GM19324 (cell line): ENCODE data around the gene CALML5.

ENCODE experiments used
- ATAC-seq: cut with Tn5 transposase; IDR thresholded peaks from one replicate; pipeline ENCODE4 v1.9.1; 2021; ENCODE audit warnings: mild to moderate bottlenecking, moderate library complexity; ENCODE audit not compliant: unreplicated experiment, low FRiP score

Gene CALML5

DNA sequence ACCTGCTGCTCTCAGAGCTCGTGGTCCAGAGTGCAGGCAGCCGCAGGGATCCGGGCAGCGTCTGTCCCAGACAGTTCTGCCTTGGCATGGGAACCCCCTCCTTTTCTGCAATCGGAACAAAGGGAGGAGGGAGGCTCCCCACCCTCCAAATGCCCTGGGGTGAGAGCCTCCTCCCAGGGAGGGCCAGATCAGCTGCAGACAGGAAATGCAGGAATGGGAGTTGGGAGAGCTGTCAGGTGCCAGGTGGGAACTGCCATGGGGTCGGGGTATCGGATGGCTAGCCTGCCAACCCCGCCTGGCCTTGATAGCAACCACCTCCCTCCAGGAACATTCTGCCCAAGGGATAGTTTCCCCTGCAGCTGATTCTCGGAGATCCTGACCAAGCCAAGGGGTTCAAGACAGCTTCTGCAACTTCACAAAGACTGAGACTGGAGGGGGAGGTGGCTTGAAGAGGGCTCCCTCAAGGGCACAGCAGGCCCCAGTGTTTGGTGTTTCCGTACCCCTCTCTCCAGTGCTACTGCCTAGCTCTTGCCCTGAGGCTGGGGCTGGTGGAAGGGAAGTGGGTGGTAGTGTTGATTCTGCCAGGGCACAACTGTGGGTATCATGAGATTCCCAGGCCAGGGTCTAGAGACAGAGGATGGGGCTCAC, at the start of gene CALML5:
CALML5 (minus strand) TSS at position 78 of the 648 bp plus-strand sequence. CDS start 132 bp downstream, outside the sequence.
- no peak for ATAC-seq

DNA sequence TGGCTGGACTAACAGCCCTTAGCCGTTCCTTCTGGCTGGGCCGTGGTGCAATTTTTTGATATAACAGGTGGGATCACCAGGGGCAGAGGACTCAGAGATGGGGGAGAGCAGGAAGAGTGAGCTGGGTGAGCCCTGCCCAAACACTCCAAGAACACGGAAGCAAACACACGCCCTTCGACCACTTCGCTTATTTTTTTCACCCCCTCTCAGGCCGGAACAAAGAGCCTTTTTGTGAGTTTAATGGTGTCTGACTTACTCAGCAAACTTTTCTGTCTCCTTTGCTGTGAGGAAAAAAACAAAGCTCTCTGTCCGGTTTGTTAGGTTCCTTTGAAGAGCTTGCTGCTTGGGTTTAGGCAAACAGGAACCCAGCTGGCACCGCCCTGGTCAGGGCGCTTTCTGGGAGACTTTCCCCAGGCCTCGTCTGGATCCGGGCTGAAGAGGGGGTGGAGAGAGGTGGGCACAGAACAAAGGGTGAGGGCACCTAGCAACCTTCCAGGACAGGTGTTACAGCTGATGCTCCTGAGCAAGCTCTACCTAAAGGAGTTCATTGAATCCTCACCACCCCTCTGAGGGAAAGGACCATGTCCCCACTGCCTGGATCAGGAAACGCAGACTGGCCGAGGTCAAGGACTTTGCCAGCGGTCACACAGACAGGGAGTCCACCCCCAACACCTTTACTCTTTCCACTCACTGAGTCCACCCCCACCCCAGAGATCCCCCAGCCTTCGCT, 48.7 kb upstream of the CALML5 start:
- no peak for ATAC-seq

- no peak for ATAC-seq
These were observed 48.2 kb upstream of the CALML5 start for GRCh38 chr10:5547681-5547930.

- ATAC-seq = no peak
These were observed 47.7 kb upstream of the CALML5 start for GRCh38 chr10:5546891-5547680.

GRCh38 chr10:5545778-5546710, 46.7 kb upstream of the CALML5 start:
- no peak for ATAC-seq

DNA sequence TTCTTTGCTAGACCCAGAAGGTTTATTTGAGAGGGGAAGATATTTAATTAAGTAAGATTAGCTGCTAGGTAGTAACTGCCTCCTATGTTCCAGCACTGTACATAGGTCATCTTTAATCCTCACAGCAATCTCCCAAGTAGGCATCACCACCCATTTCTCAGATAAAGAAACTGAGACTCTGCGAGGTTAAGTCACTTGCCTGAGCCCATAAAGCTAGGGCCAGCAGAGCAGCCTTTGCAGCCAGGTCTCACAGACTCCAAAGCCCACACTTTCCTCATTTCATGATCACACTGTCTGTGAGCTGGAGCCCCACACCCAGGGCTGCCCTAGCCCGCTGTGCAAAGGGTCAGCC, 46.0 kb upstream of the CALML5 start:
- ATAC-seq = no peak

DNA sequence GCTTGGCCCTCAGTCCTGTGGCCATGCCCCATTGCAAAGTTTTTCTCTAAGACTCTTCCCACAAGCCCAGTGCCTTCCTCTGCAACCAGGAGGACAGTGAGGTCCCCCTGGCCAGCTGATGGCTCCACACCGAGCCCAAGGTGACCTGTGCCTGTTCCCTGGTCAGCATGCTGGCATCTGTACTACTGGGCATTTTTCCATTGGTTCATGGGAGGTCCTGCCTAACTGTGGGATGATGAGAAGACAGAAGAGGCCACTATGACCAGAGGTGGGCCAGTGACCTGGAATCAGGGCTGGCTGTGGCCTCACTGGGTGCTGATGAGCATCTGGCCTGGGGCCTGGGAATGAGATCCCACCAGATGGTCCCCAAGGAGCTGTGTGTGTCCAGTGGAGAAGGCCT, 45.6 kb upstream of the CALML5 start:
- no peak for ATAC-seq

DNA sequence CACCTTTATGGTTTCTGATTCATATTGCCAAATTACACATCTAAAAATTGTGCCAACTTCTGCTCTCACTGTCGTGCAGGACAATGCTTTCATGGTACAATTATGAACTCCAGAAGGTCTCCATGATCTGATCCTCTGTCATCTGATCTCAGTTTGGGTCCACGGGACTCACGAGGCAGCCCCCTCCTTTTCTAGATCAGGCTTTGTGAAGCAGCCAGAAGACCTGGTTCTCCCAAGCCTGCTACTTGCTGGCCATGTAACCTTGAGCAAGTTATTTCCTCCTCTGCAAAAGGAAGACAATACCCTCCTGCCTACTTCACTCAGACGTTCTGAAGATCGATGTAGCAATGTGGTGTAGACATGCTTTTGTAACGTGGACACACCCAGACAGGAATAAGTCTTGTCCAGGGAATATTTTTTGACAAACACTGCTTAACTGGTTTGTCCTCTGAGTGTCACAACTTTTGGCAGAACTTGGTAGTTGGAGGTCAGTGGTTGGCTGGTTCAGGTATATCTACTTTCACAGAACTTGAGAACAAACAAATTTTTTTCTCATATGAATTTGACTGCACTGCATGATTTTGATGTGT, 44.9 kb upstream of the CALML5 start:
- no peak for ATAC-seq

GRCh38 chr10:5543623-5544022, 44.3 kb upstream of the CALML5 start:
- no peak for ATAC-seq

DNA sequence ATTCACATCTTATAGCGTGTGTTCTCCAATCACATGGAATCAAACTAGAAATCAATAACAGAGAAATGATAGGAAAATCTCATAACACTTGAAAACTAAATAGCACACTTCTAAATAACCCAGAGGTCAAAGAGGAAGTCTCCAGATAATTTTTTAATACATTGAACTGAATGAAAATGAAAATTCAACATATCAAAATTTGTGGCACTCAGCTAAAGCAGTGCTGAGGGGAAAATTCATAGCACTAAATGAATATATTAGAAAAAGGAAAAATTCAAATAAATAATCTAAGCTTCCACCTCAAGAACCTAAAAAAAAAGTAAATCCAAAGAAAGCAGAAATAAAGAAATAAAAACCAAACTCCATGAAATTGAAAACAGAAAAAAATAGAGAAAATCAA, 42.7 kb upstream of the CALML5 start:
- ATAC-seq = no peak

GRCh38 chr10:5540891-5541290, 41.5 kb upstream of the CALML5 start:
- no peak for ATAC-seq

DNA sequence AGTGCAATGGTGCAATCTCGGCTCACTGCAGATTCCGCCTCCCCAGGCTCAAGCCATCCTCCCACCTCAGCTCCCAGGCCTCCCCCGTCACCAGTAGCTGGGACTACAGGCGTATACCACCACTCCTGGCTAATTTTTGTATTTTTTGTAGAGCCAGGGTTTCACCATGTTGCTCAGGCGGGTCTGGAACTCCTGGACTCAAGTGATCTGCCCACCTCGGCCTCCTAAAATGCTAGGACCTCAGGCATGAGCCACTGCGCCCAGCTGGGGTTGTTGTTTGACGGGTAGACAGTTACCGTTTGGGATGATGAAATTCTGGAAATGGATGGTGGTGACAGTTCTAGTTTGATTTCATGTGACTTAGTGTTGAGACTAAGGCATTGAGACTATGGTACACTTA, 40.7 kb upstream of the CALML5 start:
- ATAC-seq = no peak

DNA sequence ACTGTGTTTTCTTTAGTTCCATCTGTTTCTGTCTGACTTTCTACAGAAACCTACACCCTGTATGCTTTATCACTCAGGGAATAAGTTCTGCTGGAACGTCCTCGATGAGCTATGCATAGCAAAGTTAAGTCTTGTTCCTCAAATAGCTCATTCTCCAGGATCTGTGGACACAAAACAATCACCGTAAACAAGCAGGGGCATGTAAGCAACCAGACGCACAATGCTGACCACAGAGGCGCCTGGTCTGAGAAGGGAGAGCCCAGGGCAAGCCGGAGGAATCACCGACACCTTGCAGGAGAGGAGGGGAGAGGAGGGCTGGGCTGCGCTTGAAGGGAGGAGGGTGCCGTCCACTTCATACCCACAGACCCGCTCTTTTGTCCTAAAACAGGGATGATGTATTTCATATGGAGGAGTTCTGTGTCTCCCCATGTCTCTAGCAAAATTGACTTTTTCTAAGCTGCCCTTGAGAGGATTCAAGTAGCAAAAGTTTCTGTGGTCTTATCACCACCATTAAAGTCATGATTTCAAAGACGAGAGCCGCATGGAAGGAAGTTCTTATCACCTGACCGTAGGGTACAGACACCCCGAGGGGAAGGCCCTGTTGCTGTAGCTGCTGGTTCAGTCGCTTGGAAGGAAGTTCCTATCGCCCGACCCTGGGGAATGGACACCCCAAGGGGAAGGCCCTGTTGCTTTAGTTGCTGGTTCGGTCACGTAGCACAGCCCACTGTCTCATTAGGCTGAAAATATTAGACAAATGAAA, 39.7 kb upstream of the CALML5 start:
- no peak for ATAC-seq

DNA sequence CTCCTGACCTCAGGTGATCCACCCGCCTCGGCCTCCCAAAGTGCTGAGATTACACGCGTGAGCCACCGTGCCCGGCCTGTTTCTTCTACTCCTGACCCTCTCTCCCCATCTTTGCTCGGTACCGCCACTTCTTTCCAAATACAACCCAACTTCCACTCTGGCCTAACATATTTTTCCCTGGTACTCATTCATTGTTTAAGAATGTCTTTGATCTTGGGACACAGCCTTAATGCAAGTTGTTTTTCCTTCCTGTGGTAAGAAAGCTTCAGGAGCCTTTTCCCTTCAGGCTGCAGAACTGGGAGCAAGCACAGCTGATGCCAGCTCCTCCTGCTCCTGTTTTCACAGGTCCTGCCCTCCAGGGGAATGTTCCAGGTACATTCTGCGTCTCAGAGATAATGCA, 39.1 kb upstream of the CALML5 start:
- no peak for ATAC-seq

DNA sequence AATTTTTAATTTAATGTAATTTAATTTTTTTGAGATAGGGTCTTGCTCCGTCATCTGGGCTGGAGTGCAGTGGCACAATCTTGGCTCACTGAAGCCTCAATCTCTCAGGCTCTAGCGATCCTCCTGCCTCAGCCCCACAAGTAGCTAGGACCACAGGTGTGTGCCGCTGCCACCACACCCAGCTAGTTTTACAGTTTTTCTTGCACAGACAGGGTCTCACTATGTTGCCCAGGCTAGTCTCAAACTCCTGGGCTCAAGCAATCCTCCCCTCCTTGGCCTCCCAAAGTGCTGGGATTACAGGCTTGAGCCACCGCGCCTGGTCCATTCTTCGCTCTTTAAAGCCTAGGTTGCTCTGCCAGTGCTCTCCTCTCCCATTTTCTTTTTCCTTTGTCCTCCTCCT, 38.3 kb upstream of the CALML5 start:
- ATAC-seq = no peak

GRCh38 chr10:5536486-5537081, 37.2 kb upstream of the CALML5 start:
- ATAC-seq = no peak

DNA sequence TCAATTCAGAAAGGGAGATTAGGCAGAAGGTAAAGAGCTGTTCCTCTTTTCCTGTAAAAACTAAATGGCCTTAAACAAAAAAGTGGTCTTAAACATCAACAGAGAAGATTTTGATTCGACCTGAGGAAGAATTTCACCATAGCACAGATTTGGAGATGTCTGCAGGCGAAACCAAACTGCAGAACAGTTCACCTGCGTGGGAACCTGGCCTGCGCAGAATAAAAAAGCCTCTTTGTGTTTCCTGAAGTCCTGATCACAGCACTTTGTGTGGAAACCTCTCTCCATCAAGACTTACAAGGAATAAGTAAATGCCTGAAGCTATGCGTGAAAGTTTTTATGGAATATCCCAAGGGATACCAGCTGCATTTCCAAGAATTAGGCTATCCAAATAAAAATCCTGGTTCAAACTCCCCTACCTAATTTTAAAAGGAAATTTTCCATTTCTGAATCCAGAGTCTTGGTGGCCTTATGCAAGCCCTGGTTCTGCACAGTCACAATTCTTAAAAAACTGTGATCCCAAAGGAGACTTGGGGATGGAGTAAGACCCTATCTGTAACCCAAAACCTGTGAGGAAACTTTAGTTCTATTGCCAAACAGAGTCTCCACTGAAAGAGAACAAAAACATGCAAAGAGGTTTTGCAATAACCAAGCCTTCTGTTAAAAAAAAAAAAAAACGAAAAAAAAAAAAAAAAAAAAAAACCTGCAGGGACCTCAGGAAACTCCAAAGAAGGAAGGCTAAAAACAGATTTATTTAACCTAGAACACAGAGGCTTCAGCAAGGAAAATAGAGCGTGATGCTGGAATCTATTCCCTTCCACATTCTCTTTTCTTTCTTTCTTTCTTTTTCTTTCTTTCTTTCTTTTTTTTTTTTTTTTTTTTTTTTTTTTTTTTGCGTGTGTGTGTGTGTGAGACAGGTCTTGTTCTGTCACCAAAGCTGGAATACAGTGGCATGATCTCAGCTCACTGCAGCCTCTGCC, 35.8 kb upstream of the CALML5 start:
- no peak for ATAC-seq
